Osteoblast (primary cell): ENCODE data around the gene FRAS1. TPM values are rescaled to one million over a fixed set of nuclear protein-coding genes. Genes with fewer than 3 reads are reported as not detected.

Source experiments
- DNase-seq: peaks from one replicate; pipeline ENCODE4 v3.0.0; 2011; ENCODE audit warnings: low spot score, mixed read lengths; ENCODE audit not compliant: insufficient read length; ENCODE audit errors: missing footprints
- H2AFZ ChIP-seq: 2 replicates; pipeline ENCODE4 v1.6.0; 2011; ENCODE audit warnings: mild to moderate bottlenecking, low read length
- H3K27ac ChIP-seq: 2 replicates; pipeline ENCODE4 v1.5.1; 2011; ENCODE audit warnings: mild to moderate bottlenecking, low read depth, low read length, moderate library complexity
- H3K27me3 ChIP-seq: 2 replicates; pipeline ENCODE4 v1.6.0; 2012; ENCODE audit warnings: mild to moderate bottlenecking, control low read depth, inconsistent platforms, low read length, moderate library complexity; ENCODE audit not compliant: insufficient read depth
- H3K36me3 ChIP-seq: 2 replicates; pipeline ENCODE4 v1.5.1; 2011; ENCODE audit warnings: mild to moderate bottlenecking, low read length, control low read depth, moderate library complexity; ENCODE audit not compliant: insufficient read depth
- H3K4me1 ChIP-seq: 2 replicates; pipeline ENCODE4 v1.5.1; 2011; ENCODE audit warnings: mild to moderate bottlenecking, low read length, control low read depth, moderate library complexity; ENCODE audit not compliant: insufficient read depth
- H3K4me2 ChIP-seq: 2 replicates; pipeline ENCODE4 v1.6.0; 2011; ENCODE audit warnings: mild to moderate bottlenecking, low read length; ENCODE audit not compliant: insufficient read depth
- H3K4me3 ChIP-seq: fragments of 200-600 bp; sonication (generic); 3 replicates; pipeline ENCODE4 v1.5.1; 2012; ENCODE audit warnings: mild to moderate bottlenecking, low read length, inconsistent platforms; ENCODE audit not compliant: insufficient read depth
- H3K79me2 ChIP-seq: 2 replicates; pipeline ENCODE4 v1.6.0; 2012; ENCODE audit warnings: mild to moderate bottlenecking, low read length, control low read depth, inconsistent platforms; ENCODE audit not compliant: insufficient read depth
- H3K9me3 ChIP-seq: 2 replicates; pipeline ENCODE4 v1.5.1; 2011; ENCODE audit warnings: low read depth, low read length, control low read depth
- H4K20me1 ChIP-seq: 2 replicates; pipeline ENCODE4 v1.6.0; 2012; ENCODE audit warnings: mild to moderate bottlenecking, low read length, control low read depth; ENCODE audit not compliant: insufficient read depth
- total RNA-seq: library from RNA; depleted of rRNA; stranded (reverse); fragments of >200 nt; gene quantifications from 2 replicates; pipeline ENCODE4 v1.2.3, GENCODE V29; 2012
- TF ChIP-seq, protein P1 (sequence below): IDR thresholded peaks from 2 replicates; pipeline ENCODE4 v1.5.1; 2011; ENCODE audit warnings: mild to moderate bottlenecking, low read depth, low read length, moderate library complexity; ENCODE audit errors: extremely low read depth

Gene FRAS1
- total RNA-seq, 1 donor = 5.1 TPM

DNA sequence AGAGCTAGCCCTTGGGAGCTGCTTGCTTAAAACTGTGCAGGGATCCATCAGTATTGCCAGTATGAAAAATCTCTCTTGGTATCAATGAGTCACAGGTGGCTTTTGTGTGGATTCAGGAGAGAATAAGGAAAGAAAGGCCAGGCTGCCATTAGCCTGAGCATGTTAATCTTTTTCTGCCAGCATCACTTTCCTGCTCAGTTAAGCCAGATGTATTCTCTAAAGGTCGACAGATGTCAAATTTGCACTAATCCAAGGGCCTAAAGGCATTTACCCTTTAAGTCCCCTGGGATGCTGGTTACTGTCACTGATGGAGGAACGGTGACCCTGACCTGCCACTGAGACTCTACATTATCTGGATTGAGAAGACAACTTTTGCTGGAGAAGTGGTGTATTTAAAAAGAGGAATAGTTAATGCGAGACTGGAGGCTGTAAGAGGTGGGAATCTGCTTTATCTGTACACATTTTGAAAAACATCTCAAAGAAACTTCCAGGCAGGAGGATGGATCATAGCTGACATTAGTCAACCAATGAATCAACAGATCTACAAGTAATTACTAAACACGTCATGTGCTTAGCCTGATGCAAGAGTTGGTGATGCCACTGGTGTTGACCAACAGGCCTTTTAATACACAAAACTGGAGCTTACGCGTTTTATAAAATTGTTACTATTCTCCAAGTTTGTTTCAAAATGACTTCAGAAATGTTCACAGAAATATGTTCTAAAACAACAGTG is 253.1 kb downstream of the FRAS1 start:
- Histone ChIP-seq H3K79me2 (no peaks in the 10 kb centered on the region), H4K20me1 (no peaks in the 10 kb centered on the region), H3K4me2 (no peak overlapping the region), H3K4me1 (no peaks in the 10 kb centered on the region), H2AFZ (no peak overlapping the region), H3K4me3 (no peak overlapping the region), H3K36me3 (no peaks in the 10 kb centered on the region), H3K27ac (no peak overlapping the region), H3K27me3 (no peaks in the 10 kb centered on the region), H3K9me3 (no peaks in the 10 kb centered on the region)
- TF ChIP-seq, protein P1, sequence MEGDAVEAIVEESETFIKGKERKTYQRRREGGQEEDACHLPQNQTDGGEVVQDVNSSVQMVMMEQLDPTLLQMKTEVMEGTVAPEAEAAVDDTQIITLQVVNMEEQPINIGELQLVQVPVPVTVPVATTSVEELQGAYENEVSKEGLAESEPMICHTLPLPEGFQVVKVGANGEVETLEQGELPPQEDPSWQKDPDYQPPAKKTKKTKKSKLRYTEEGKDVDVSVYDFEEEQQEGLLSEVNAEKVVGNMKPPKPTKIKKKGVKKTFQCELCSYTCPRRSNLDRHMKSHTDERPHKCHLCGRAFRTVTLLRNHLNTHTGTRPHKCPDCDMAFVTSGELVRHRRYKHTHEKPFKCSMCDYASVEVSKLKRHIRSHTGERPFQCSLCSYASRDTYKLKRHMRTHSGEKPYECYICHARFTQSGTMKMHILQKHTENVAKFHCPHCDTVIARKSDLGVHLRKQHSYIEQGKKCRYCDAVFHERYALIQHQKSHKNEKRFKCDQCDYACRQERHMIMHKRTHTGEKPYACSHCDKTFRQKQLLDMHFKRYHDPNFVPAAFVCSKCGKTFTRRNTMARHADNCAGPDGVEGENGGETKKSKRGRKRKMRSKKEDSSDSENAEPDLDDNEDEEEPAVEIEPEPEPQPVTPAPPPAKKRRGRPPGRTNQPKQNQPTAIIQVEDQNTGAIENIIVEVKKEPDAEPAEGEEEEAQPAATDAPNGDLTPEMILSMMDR = no peak
- no peak for DNase-seq

DNA sequence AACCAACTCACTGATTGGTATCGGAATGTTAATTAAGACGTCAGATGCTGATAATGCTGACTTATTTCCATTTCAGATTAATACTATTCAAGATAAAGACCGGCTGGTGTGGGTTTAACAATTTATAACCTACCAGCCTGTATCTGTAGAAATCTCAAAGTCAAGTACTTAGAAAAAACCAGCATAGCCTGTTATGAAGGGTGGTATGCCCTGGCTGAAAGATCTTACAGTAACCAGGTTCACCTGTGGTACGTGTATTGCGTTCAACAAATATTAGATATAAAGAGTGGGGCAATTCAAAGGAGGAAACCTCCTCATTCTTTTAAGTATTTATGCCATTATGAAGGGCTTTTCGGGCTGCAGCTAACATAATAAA is 253.6 kb downstream of the FRAS1 start:
- TF ChIP-seq, protein P1 = no peak
- Histone ChIP-seq H2AFZ (no peak overlapping the region), H4K20me1 (no peaks in the 10 kb centered on the region), H3K79me2 (no peaks in the 10 kb centered on the region), H3K36me3 (no peaks in the 10 kb centered on the region), H3K4me1 (no peaks in the 10 kb centered on the region), H3K27me3 (no peaks in the 10 kb centered on the region), H3K4me3 (no peak overlapping the region), H3K9me3 (no peaks in the 10 kb centered on the region), H3K27ac (no peak overlapping the region), H3K4me2 (no peak overlapping the region)
- DNase-seq = no peak

DNA sequence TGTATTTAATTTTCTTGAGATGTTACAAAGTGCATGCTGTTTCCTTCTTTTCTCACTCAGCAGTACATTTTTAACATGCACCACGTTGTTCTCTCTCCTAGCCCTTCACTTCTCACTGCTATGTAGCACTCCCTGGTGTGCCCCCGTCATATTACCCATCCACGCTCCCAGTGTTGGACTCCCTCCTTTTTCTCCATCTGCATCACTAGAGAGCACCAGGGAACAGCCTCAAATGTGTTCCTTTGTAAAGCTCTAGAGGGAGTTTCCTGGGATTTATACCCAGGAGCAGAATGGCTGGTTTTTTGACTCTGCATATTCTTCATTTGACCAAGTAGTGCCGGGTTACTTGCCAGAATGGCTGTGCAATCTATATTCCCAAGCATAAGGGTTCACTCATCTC is 254.2 kb downstream of the FRAS1 start:
- no peak overlapping the region for H3K4me3 ChIP-seq
- no peak for DNase-seq
- TF ChIP-seq, protein P1 = no peak
- H3K9me3 ChIP-seq = no peaks in the 10 kb centered on the region
- no peaks in the 10 kb centered on the region for H4K20me1 ChIP-seq
- H2AFZ ChIP-seq = no peak overlapping the region
- no peaks in the 10 kb centered on the region for H3K79me2 ChIP-seq
- H3K36me3 ChIP-seq = no peaks in the 10 kb centered on the region
- H3K27me3 ChIP-seq = no peaks in the 10 kb centered on the region
- no peaks in the 10 kb centered on the region for H3K4me1 ChIP-seq
- H3K4me2 ChIP-seq = no peak overlapping the region
- H3K27ac ChIP-seq = no peak overlapping the region

DNA sequence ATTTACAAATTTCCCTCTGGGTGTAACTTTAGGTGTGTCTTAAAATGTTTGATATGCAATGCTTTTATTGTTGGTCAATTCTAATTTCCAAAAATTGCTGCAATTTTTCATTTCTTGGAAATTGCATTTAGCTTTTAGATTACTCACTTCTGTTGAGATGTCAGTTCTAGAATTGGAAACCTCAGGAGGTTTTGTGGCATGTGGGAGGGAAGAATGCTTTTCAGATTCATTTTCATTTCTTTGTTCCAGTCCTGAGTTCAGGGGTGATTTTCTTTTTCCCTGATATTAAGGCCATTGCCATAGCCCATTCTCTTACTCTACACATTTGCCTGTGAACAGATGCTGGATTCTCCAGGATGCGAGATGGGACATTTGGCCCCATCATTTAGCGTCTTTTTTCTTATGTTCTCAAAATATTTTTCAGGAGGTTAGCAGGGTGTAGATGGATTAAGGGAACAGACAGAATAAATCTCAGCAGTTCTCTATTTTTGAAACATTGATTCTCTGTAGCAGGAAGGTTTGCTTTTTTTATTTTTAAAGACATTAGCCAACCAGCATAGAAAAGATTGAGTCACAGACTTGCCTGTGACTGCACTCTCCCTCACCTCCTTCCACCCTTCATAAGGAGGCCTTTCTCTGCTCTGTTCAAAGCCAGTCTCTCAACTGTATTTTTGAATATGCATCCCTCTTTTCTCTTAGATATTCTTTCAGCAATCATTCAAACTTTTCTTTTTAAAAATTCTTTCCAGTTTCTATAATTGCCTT is 256.0 kb downstream of the FRAS1 start:
- Histone ChIP-seq H3K27me3 (no peaks in the 10 kb centered on the region), H3K9me3 (no peaks in the 10 kb centered on the region), H3K4me3 (no peak overlapping the region), H3K36me3 (no peaks in the 10 kb centered on the region), H3K4me2 (peak overlapping the region; percentile 17), H3K27ac (no peak overlapping the region), H3K79me2 (no peaks in the 10 kb centered on the region), H2AFZ (peak overlapping the region; percentile 26), H3K4me1 (no peaks in the 10 kb centered on the region), H4K20me1 (no peaks in the 10 kb centered on the region)
- DNase-seq = no peak
- TF ChIP-seq, protein P1 = no peak
